Aorta (tissue), 5 donors: ENCODE results near the gene ZNF516. TPM values are rescaled to one million over a fixed set of nuclear protein-coding genes. Genes with fewer than 3 reads are reported as not detected.
A peak's percentile ranks its signal among the peaks of the same experiment; 100 is the strongest.

Experiments used
- ATAC-seq: fragments of 200-7000 bp; cut with Tn5 transposase; one replicate; pipeline ENCODE4 v1.9.1; 2022; ENCODE audit warnings: moderate library complexity; ENCODE audit not compliant: low FRiP score
- DNase-seq, 2 donors: peaks; one replicate each; pipeline ENCODE4 v3.0.0-alpha.2; 2020
- H3K27ac ChIP-seq, 2 donors: one replicate each; pipeline ENCODE4 v1.5.1; 2013; ENCODE audit warnings: low read length in 2 of 2, mild to moderate bottlenecking in 2 of 2, moderate library complexity in 2 of 2, control low read depth in 1 of 2, inconsistent platforms in 1 of 2, low read depth in 1 of 2
- H3K27me3 ChIP-seq, 2 donors: one replicate each; pipeline ENCODE4 v1.6.1; 2013; ENCODE audit warnings: control low read depth in 1 of 2, low read length in 1 of 2, mild to moderate bottlenecking in 1 of 2, moderate library complexity in 1 of 2; ENCODE audit not compliant: insufficient read depth in 2 of 2, control insufficient read depth in 1 of 2
- H3K36me3 ChIP-seq, 2 donors: one replicate each; pipeline ENCODE4 v1.6.1; 2013; ENCODE audit warnings: control low read depth in 1 of 2, low read length in 1 of 2, mild to moderate bottlenecking in 1 of 2; ENCODE audit not compliant: insufficient read depth in 2 of 2, control insufficient read depth in 1 of 2
- H3K4me1 ChIP-seq, 2 donors: one replicate each; pipeline ENCODE4 v1.6.1; 2013; ENCODE audit warnings: low read length in 2 of 2, control low read depth in 1 of 2, mild to moderate bottlenecking in 1 of 2, moderate library complexity in 1 of 2; ENCODE audit not compliant: insufficient read depth in 2 of 2, control insufficient read depth in 1 of 2
- H3K4me3 ChIP-seq, 2 donors: one replicate each; pipeline ENCODE4 v1.5.1; 2013; ENCODE audit warnings: low read length in 2 of 2, control low read depth in 1 of 2, mild to moderate bottlenecking in 1 of 2
- H3K9me3 ChIP-seq: one replicate; pipeline ENCODE4 v1.6.1; 2013; ENCODE audit warnings: mild to moderate bottlenecking, low read length; ENCODE audit not compliant: control insufficient read depth
- WGBS, 2 donors: extraction: QIAGEN DNeasy Blood & Tissue Kit; methylation state at CpG; one replicate each; pipeline ENCODE4 v1.1.7; 2013; 5-methylcytosine and 5-hydroxymethylcytosine counted together
- intact Hi-C, 2 donors: fragments of 100-400 bp; cut with DNase I; formaldehyde crosslinking; loops; one replicate each; pipeline versions ENCODE4 v1.14.2 to v1.15.0; 2022
- polyA plus RNA-seq, 2 donors: library from polyadenylated mRNA; stranded (reverse); fragments of 200-250 nt; gene quantifications; one replicate each; pipeline ENCODE4 v1.2.3, GENCODE V29; 2013
- total RNA-seq, 2 donors: library from RNA; stranded (reverse); fragmentation: NEBNext Ultra II Directional; extraction: Animal tissue kit (Norgen Biotek cat#: 25700); gene quantifications; one replicate each; pipeline ENCODE4 v1.2.1, GENCODE V29; 2021
- donor health status: healthy with polysubstance abuse.
- donor health status: Bipolar disorder and iron deficiency.
- donor health status: DM: no; HTN: no; CAD: no.
- donor health status: DM: no; HTN: no; CAD: no.
- donor health status: DM: yes; HTN: yes; CAD: no.

ZNF516 gene
- total and polyA plus RNA-seq, 4 donors, result 2.0 to 55.6 (median 17.1) TPM

GRCh38 chr18:76429262-76430126 lies 65.5 kb downstream of the ZNF516 start:
- intact Hi-C loops, result no loop called here
- no peaks in the 10 kb centered on the region for H3K9me3 ChIP-seq
- DNase-seq, result no peak
- ATAC-seq, result no peak
- H3K4me3 ChIP-seq, result no peak overlapping the region
- H3K36me3 ChIP-seq, result no peaks in the 10 kb centered on the region
- H3K27me3 ChIP-seq, result no peaks in the 10 kb centered on the region
- 95 to 96% methylated on average over 14 of the region's 14 CpGs for WGBS, 2 donors
- no peak overlapping the region for H3K27ac ChIP-seq
- H3K4me1 ChIP-seq, result no peaks in the 10 kb centered on the region

GRCh38 chr18:76428396-76429261 lies 66.4 kb downstream of the ZNF516 start:
- 94 to 97% methylated on average over 15 of the region's 15 CpGs for WGBS, 2 donors
- no peaks in the 10 kb centered on the region for H3K9me3 ChIP-seq
- ATAC-seq, result no peak
- no peak for DNase-seq
- intact Hi-C loops, result no loop called here
- no peaks in the 10 kb centered on the region for H3K36me3 ChIP-seq
- H3K4me3 ChIP-seq, result no peak overlapping the region
- no peak overlapping the region for H3K27ac ChIP-seq
- H3K27me3 ChIP-seq, result no peaks in the 10 kb centered on the region
- H3K4me1 ChIP-seq, result no peaks in the 10 kb centered on the region

- H3K4me1 ChIP-seq, result no peaks in the 10 kb centered on the region
- WGBS, 2 donors, result 74 to 77% methylated on average over 8 of the region's 8 CpGs
- DNase-seq, result no peak
Measured at GRCh38 chr18:76426737-76427305, 68.2 kb downstream of the ZNF516 start.

GRCh38 chr18:76425146-76426131 lies 69.6 kb downstream of the ZNF516 start:
- H3K27me3 ChIP-seq, result no peaks in the 10 kb centered on the region
- no peaks in the 10 kb centered on the region for H3K9me3 ChIP-seq
- no peaks in the 10 kb centered on the region for H3K36me3 ChIP-seq
- H3K4me1 ChIP-seq, result no peaks in the 10 kb centered on the region
- DNase-seq, result no peak
- ATAC-seq, result no peak
- no peak overlapping the region for H3K27ac ChIP-seq
- no peak overlapping the region for H3K4me3 ChIP-seq
- 83 to 85% methylated on average over 22 of the region's 22 CpGs for WGBS, 2 donors
- intact Hi-C loops, result no loop called here

More at GRCh38 chr18:76426737-76427305, 68.2 kb downstream of the ZNF516 start:
- no peaks in the 10 kb centered on the region for H3K36me3 ChIP-seq
- H3K27ac ChIP-seq, result no peak overlapping the region
- no peaks in the 10 kb centered on the region for H3K9me3 ChIP-seq
- no peak overlapping the region for H3K4me3 ChIP-seq
- intact Hi-C loops, result no loop called here
- no peaks in the 10 kb centered on the region for H3K27me3 ChIP-seq
- ATAC-seq, result peak; percentile 79

GRCh38 chr18:76422838-76423237 lies 72.2 kb downstream of the ZNF516 start:
- no peaks in the 10 kb centered on the region for H3K9me3 ChIP-seq
- no peaks in the 10 kb centered on the region for H3K4me1 ChIP-seq
- 92 to 94% methylated on average over 7 of the region's 7 CpGs for WGBS, 2 donors
- H3K27me3 ChIP-seq, result no peaks in the 10 kb centered on the region
- H3K27ac ChIP-seq, result no peak overlapping the region
- DNase-seq (no peak), ATAC-seq (no peak)
- no peak overlapping the region for H3K4me3 ChIP-seq
- no peaks in the 10 kb centered on the region for H3K36me3 ChIP-seq
- intact Hi-C loops, result no loop called here

- no peaks in the 10 kb centered on the region for H3K9me3 ChIP-seq
- no peaks in the 10 kb centered on the region for H3K27me3 ChIP-seq
- 94% methylated on average over 11 of the region's 11 CpGs for WGBS, 2 donors
- intact Hi-C loops, result no loop called here
- no peaks in the 10 kb centered on the region for H3K36me3 ChIP-seq
- ATAC-seq (no peak), DNase-seq (no peak)
- H3K4me1 ChIP-seq, result no peaks in the 10 kb centered on the region
- H3K27ac ChIP-seq, result no peak overlapping the region
- H3K4me3 ChIP-seq, result no peak overlapping the region
Measured at GRCh38 chr18:76422121-76422520, 72.9 kb downstream of the ZNF516 start.

- no peak for DNase-seq
- H3K4me1 ChIP-seq, result no peaks in the 10 kb centered on the region
- H3K9me3 ChIP-seq, result no peaks in the 10 kb centered on the region
- H3K27me3 ChIP-seq, result no peaks in the 10 kb centered on the region
- no peak for ATAC-seq
- 89 to 94% methylated on average over 3 of the region's 3 CpGs for WGBS, 2 donors
- no peak overlapping the region for H3K27ac ChIP-seq
- intact Hi-C loops, result no loop called here
- H3K4me3 ChIP-seq, result no peak overlapping the region
- no peaks in the 10 kb centered on the region for H3K36me3 ChIP-seq
Measured at GRCh38 chr18:76421685-76422078, 73.4 kb downstream of the ZNF516 start.
